ENCODE data around the gene TRPC1.
A peak's percentile ranks its signal among the peaks of the same experiment; 100 is the strongest.
"Not testable (repeated sequence)": the region's sequence is repeated elsewhere in the genome, so short reads cannot be mapped to it uniquely, and the experiment has no call there.

TRPC1 gene

DNA sequence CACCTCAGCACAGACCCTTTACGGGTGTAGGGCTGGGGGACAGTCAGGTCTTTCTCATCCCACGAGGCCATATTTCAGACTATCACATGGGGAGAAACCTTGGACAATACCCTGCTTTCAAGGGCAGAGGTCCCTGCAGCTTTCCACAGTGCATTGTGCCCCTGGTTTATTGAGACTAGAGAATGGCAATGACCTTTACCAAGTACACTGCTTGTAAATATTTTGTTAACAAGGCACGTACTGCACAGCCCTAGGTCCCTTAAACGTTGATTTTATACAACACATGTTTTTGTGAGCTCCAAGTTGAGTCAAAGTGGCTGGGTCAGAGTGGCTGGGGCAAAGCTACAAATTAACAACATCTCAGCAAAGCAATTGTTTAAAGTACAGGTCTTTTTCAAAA lies 28.8 kb downstream of the TRPC1 start:
- not testable (repeated sequence) for DNase-seq (ENCODE audit: low spot score)

- no peak for DNase-seq (ENCODE audit: low spot score)
Observed at GRCh38 chr3:142754494-142754893, 30.7 kb downstream of the TRPC1 start.

GRCh38 chr3:142768338-142768737 lies 44.5 kb downstream of the TRPC1 start:
- no peak for DNase-seq (ENCODE audit: low spot score)

DNA sequence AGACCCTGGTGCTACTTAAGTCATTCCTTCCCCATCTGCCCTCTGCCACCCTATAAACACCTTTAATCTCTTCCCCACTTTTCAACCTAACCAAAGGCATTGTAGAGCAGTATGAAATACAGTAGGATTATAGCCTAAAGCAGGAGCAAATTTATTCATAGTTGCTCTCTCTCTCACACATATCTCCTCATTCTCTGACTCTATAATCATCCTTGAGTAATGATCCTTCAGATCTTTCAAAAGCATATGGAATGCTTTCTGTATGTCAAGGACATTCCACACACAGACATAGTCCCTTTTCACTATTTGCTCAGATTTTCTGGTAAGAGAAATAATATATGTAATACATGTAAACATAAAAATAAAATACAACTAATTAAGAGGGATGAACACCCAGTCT lies 54.1 kb downstream of the TRPC1 start:
- DNase-seq (ENCODE audit: low spot score), result no peak

DNA sequence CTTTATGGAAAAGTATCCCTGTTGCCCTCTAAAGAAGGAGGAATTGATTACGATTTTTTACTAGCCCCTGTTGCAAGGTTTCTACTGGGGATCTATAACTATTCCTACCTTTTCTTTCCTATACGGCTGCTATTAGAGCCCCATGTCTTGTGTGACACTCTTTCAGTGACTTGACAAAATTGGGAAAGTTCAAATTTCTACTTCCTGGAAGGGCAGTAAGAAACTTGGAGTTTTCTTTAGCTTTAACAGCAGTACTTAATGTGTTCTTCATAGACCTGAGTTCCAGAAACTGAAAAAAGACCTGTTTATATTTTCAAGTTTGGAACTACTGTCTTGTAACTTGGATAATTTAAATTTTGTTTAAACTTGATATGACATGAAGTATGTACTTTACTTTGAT lies 54.7 kb downstream of the TRPC1 start:
- no peak for DNase-seq (ENCODE audit: low spot score)

GRCh38 chr3:142779591-142779990 lies 55.8 kb downstream of the TRPC1 start:
- DNase-seq (ENCODE audit: low spot score), result peak; percentile 4

GRCh38 chr3:142782616-142783015 lies 58.8 kb downstream of the TRPC1 start:
- DNase-seq (ENCODE audit: low spot score), result no peak

DNA sequence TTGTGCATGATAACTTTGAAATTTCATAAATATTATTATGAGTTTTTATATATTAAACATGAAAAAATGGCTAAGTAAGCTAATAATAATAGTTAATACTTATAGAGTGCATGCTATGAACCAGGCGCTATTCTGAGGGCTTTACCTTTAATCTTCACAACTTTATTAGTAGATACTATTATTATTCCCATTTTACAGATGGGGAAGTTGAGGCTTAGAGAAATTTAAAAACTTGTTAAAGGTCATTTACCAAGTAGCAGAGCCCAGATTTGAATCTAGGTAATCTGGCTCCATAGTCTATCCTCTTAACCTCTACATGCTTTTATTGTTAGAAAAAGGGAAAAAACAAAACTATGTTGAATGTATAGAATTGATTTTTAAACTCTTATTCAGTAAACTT lies 60.4 kb downstream of the TRPC1 start:
- no peak for DNase-seq (ENCODE audit: low spot score)

- no peak for DNase-seq (ENCODE audit: low spot score)
Observed at GRCh38 chr3:142785996-142786395, 62.2 kb downstream of the TRPC1 start.

GRCh38 chr3:142787719-142788118 lies 63.9 kb downstream of the TRPC1 start:
- DNase-seq (ENCODE audit: low spot score), result no peak

DNA sequence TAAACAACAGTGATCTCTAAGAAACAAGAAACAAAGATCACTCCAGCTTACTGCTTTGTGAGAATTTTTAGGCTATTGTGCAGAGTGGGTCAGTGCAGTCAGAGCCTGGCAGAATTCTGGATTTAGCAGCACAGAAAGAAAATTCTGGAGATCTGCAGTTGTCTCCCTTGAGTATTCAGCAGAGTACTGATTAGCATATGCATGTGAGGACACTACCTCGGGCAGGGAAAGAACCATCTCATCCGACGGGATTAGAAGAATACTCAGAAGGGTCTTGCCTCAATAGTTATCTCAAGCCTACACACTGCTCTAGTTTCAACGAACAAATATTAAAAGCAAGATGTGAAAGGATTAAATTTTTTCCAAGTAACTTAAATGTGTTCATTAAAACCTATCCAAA lies 70.7 kb downstream of the TRPC1 start:
- no peak for DNase-seq (ENCODE audit: low spot score)

- DNase-seq (ENCODE audit: low spot score), result no peak
Observed at GRCh38 chr3:142795332-142795731, 71.5 kb downstream of the TRPC1 start.

DNA sequence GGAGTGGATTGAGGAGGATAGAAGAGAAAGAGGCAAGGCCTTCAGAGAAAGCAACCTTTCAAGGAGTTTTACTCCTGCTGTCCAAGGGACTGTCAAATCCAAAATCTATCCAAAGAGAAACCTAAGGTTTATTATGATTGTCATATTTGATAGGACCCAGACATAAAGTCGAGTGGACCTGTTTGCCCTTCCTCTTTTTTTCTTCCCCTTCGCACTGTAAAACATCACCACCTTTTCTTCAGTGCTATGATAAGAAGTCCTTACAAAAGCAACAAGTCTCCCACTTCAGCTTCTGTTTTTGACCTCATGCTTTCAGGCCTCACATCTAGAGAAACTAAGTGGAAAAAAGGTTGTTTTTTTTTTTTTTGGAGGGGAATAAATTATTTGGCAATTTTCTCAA lies 73.0 kb downstream of the TRPC1 start:
- no peak for DNase-seq (ENCODE audit: low spot score)

DNA sequence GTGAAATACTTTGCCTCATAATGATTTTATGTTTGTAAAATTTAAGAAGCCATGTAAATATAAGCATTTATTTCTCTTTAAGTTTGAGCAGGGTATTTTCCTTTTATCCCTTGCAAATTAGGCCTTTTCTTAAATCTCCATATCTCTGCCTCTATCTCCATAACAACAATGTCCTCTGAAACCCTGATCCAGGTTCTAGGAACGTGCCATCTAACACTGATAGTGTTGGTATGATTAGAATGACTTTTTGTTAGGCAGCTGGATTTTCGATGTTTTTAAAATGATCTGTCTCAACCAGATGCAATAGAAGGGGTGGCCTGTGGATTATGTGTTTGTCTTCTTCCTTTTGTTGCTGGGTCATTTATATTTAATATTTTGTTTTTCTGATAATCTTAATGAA lies 77.9 kb downstream of the TRPC1 start:
- DNase-seq (ENCODE audit: low spot score), result no peak

DNA sequence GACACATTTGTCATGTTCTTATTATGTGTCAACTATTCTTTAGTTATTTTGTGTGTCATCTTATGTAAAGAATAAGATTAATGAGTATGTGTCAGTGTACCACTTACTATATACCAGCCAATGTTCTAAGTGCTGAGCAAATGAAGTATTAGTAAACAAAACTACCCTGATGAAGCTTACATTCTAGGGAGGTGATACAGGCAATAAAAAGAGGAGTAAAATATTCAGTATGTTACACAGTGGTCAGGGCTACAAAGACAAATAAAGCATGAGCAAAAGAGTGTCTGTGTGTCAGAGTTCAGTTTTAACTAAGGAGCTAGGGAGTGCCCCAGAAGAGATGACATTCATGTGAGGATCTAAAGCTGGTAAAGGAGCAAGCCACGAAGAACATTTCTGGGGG lies 79.1 kb downstream of the TRPC1 start:
- no peak for DNase-seq (ENCODE audit: low spot score)

DNA sequence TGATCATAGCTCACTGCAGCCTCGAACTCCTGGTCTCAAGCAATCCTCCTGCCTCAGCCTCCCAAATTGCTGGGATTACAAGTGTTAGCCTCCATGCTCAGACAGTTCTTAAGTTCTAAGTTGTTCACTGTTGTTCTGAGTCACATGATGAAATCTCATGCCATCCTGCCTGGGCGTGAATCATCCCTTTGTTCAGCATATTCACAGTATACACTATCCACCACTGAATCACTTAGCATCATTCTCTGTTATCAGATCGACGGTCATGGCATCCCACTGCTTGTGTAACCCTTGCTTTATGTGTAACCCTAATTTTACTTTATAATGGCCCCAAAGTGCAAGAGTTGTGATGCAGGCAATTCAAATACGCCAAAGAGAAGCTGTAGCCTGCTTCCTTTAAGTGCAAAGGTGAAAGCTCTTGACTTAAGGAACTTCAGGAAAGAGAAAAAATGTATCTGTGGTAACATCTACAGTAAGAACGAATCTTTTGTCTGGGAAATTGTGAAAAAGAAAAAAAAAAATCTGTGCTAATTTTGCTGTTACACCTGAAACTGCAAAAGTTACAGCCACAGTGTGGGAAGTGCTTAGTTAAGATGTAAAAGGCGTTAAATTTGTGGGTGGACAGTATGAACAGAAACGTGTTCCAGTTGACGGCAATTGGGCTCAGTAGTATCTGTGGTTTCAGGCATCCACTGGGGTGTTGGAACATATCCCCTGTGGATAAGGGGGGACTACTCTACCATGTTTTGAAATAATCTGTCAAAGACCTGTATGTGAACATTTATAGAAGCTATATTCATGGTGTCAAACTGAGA lies 84.5 kb downstream of the TRPC1 start:
- DNase-seq (ENCODE audit: low spot score), result no peak

DNA sequence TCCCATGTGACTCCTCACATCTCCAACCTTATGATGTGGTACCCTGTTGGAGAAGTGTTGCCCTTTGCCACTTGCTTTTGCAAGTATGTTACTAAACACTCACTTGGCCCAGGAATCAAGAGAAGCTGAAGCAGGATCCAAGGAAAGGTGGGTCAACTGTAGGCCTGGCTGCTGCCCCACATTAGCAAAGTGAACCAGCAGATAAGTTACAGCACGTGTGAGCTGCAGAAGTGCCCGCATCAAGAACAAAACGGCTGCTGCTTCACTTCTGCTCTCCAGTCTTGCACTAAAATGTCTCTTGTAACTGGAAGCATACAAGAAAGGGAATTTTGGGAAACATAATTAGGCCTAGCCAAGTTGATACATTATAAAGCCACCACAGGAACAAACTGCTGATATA lies 85.4 kb downstream of the TRPC1 start:
- DNase-seq (ENCODE audit: low spot score), result no peak

DNA sequence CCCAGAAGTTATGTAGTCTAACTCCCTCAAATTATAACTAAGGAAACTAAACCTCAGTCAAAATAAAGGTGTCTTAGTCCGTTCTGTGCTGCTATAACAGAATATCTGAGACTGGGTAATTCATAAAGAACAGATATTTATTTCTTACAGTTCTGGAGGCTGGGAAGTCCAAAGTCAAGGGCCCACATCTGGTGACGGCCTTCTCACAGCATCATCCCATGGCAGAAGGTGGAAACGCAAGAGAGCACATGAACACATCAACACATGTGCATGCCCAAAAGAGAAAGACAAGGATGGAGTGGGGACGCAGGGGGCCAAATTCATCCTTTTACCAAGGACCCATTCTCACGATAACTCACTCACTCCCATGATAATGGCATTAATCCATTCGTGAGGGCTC lies 92.0 kb downstream of the TRPC1 start:
- DNase-seq (ENCODE audit: low spot score), result no peak

DNA sequence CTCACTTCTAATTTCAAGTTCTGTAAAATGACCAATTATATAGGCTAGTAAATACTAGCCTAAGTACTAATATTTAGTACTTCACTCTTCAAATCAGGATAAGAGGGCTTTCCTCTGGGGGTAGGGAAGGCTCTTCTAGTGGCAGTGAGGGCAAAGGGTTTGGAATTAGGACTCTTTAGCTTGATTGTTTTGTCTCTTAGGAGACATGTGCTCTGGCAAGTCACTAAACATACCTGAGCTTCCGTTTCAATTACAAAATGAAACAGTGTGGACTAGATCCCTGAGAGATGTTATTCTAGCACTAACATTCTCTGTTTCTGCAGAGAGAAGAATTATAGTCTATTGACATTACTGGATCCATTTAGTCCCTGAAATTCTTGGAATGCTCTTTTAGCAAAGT lies 93.5 kb downstream of the TRPC1 start:
- no peak for DNase-seq (ENCODE audit: low spot score)

- no peak for DNase-seq (ENCODE audit: low spot score)
Observed at GRCh38 chr3:142817897-142818296, 94.1 kb downstream of the TRPC1 start.

- no peak for DNase-seq (ENCODE audit: low spot score)
Observed at GRCh38 chr3:142818651-142819050, 94.8 kb downstream of the TRPC1 start.

GRCh38 chr3:142819179-142819578 lies 95.3 kb downstream of the TRPC1 start:
- no peak for DNase-seq (ENCODE audit: low spot score)

GRCh38 chr3:142828703-142829305 lies 105.0 kb downstream of the TRPC1 start:
- peak; percentile 56 for DNase-seq (ENCODE audit: low spot score)

GRCh38 chr3:142837526-142837925 lies 113.7 kb downstream of the TRPC1 start:
- DNase-seq (ENCODE audit: low spot score), result no peak
